Smooth muscle cell (in vitro differentiated cells): ENCODE data around the gene BTBD16. TPM values are rescaled to one million over a fixed set of nuclear protein-coding genes. Genes with fewer than 3 reads are reported as not detected.

Source experiments
- DNase-seq: peaks from one replicate; lab custom pipeline; 2025; ENCODE audit not compliant: unreplicated experiment; lab: John Stamatoyannopoulos, UW
- H2AFZ ChIP-seq: fragments of 200-600 bp; sonication (generic); 2 replicates; pipeline ENCODE4 v1.6.0; 2016; ENCODE audit warnings: antibody characterized with exemption, low read depth, mild to moderate bottlenecking
- H3F3A ChIP-seq: fragments of 200-600 bp; sonication (generic); 2 replicates; pipeline ENCODE4 v1.6.0; 2017; ENCODE audit warnings: antibody characterized with exemption, low read depth
- H3K27ac ChIP-seq: fragments of 200-600 bp; sonication (generic); 2 replicates; pipeline ENCODE4 v1.5.1; 2016; ENCODE audit warnings: low read depth, mild to moderate bottlenecking
- H3K27me3 ChIP-seq: fragments of 200-600 bp; sonication (generic); 2 replicates; pipeline ENCODE4 v1.6.1; 2016; ENCODE audit warnings: low read depth, mild to moderate bottlenecking
- H3K36me3 ChIP-seq: fragments of 200-600 bp; sonication (generic); 2 replicates; pipeline ENCODE4 v1.5.1; 2016; ENCODE audit warnings: low read depth
- H3K4me1 ChIP-seq: fragments of 200-600 bp; sonication (generic); 2 replicates; pipeline ENCODE4 v1.5.1; 2016; ENCODE audit warnings: low read depth
- H3K4me2 ChIP-seq: fragments of 200-600 bp; sonication (generic); 2 replicates; pipeline ENCODE4 v1.6.0; 2016; ENCODE audit warnings: mild to moderate bottlenecking
- H3K4me3 ChIP-seq: fragments of 200-600 bp; sonication (generic); 2 replicates; pipeline ENCODE4 v1.5.1; 2016; ENCODE audit warnings: mild to moderate bottlenecking
- H3K79me2 ChIP-seq: fragments of 200-600 bp; sonication (generic); 2 replicates; pipeline ENCODE4 v1.6.0; 2016; ENCODE audit warnings: low read depth, mild to moderate bottlenecking
- H3K9ac ChIP-seq: fragments of 200-600 bp; sonication (generic); 2 replicates; pipeline ENCODE4 v1.6.0; 2016; ENCODE audit warnings: low read depth
- H3K9me3 ChIP-seq: fragments of 200-600 bp; sonication (generic); replicated peaks from 2 replicates; pipeline ENCODE4 v1.5.1; 2016; ENCODE audit warnings: low read depth
- H4K20me1 ChIP-seq: fragments of 200-600 bp; sonication (generic); 2 replicates; pipeline ENCODE4 v1.6.0; 2016; ENCODE audit warnings: low read depth
- CTCF ChIP-seq: fragments of 200-600 bp; sonication (generic); IDR thresholded peaks from 2 replicates; pipeline ENCODE4 v1.5.1; 2017; ENCODE audit warnings: borderline replicate concordance, mild to moderate bottlenecking, antibody characterized with exemption; ENCODE audit not compliant: insufficient read depth, poor library complexity, severe bottlenecking
- WGBS: methylation state at CpG from one replicate; pipeline ENCODE4 v1.1.7; 2016; ENCODE audit warnings: low lambda C conversion rate; 5-methylcytosine and 5-hydroxymethylcytosine counted together
- polyA plus RNA-seq: library from polyadenylated mRNA; unstranded; fragments of >200 nt; fragmentation: Nextera tagmentation; extraction: Ambion mirVana; gene quantifications from 2 replicates; pipeline ENCODE4 v1.2.1, GENCODE V29; 2016
- total RNA-seq: library from RNA; depleted of rRNA; stranded (reverse); fragments of >200 nt; gene quantifications from 2 replicates; pipeline ENCODE4 v1.2.3, GENCODE V29; 2014

BTBD16 gene
- total and polyA plus RNA-seq, 2 experiments from 2014 or later = not detected

GRCh38 chr10:122248356-122249302, 22.5 kb upstream of the BTBD16 start:
- H3K27me3 ChIP-seq = no peaks in the 10 kb centered on the region
- H2AFZ ChIP-seq = no peak overlapping the region
- H3K9me3 ChIP-seq = no peaks in the 10 kb centered on the region
- no peak overlapping the region for H3K27ac ChIP-seq
- no peaks in the 10 kb centered on the region for H3K4me1 ChIP-seq
- H3K36me3 ChIP-seq = no peaks in the 10 kb centered on the region
- DNase-seq = no peak
- no peaks in the 10 kb centered on the region for H3F3A ChIP-seq
- H3K4me3 ChIP-seq = no peak overlapping the region
- TF ChIP-seq CTCF = no peak
- H4K20me1 ChIP-seq = no peaks in the 10 kb centered on the region
- WGBS = 95% methylated on average over 25 of the region's 25 CpGs
- no peaks in the 10 kb centered on the region for H3K79me2 ChIP-seq
- H3K4me2 ChIP-seq = no peak overlapping the region
- no peak overlapping the region for H3K9ac ChIP-seq

- no peak for TF ChIP-seq CTCF
- H3K4me3 ChIP-seq = no peak overlapping the region
- H3K9ac ChIP-seq = no peak overlapping the region
- H3K27me3 ChIP-seq = no peaks in the 10 kb centered on the region
- 87% methylated on average over 11 of the region's 11 CpGs for WGBS
- H3K4me1 ChIP-seq = no peaks in the 10 kb centered on the region
- no peaks in the 10 kb centered on the region for H3K36me3 ChIP-seq
- DNase-seq = no peak
- H3K27ac ChIP-seq = no peak overlapping the region
- no peaks in the 10 kb centered on the region for H3K79me2 ChIP-seq
- no peaks in the 10 kb centered on the region for H4K20me1 ChIP-seq
- no peaks in the 10 kb centered on the region for H3F3A ChIP-seq
- no peaks in the 10 kb centered on the region for H3K9me3 ChIP-seq
- no peak overlapping the region for H3K4me2 ChIP-seq
- H2AFZ ChIP-seq = no peak overlapping the region
Observed at GRCh38 chr10:122249303-122249850, 21.7 kb upstream of the BTBD16 start.

- DNase-seq = no peak
- no peak overlapping the region for H3K9ac ChIP-seq
- no peaks in the 10 kb centered on the region for H3K9me3 ChIP-seq
- H2AFZ ChIP-seq = no peak overlapping the region
- no peaks in the 10 kb centered on the region for H3K4me1 ChIP-seq
- H4K20me1 ChIP-seq = no peaks in the 10 kb centered on the region
- no peak overlapping the region for H3K27ac ChIP-seq
- no peak for TF ChIP-seq CTCF
- H3F3A ChIP-seq = no peaks in the 10 kb centered on the region
- no peak overlapping the region for H3K4me2 ChIP-seq
- H3K4me3 ChIP-seq = no peak overlapping the region
- H3K27me3 ChIP-seq = no peaks in the 10 kb centered on the region
- H3K79me2 ChIP-seq = no peaks in the 10 kb centered on the region
- WGBS = 96% methylated on average over 10 of the region's 10 CpGs
- no peaks in the 10 kb centered on the region for H3K36me3 ChIP-seq
Observed at GRCh38 chr10:122249991-122250750, 20.9 kb upstream of the BTBD16 start.
